Stimulated activated CD8-positive, alpha-beta memory T cell treated with anti-CD3 and anti-CD28 coated beads, Interleukin-4, amount 100 ng/mL, for 4 hours (primary cell): ENCODE results near the gene RASA3.
"Not testable (repeated sequence)": the region's sequence is repeated elsewhere in the genome, so short reads cannot be mapped to it uniquely, and the experiment has no call there.

Experiments used
- DNase-seq, 2 donors: peaks; one replicate each; pipeline ENCODE4 v3.0.0-alpha.2; 2020; ENCODE audit warnings: low read depth in 2 of 2, low spot score in 1 of 2

Gene RASA3

GRCh38 chr13:114143806-114144605 is 11.6 kb upstream of the RASA3 start:
- DNase-seq = no peak

- no peak for DNase-seq
These were observed 10.4 kb upstream of the RASA3 start for GRCh38 chr13:114142640-114143490.

GRCh38 chr13:114142137-114142550 is 9.7 kb upstream of the RASA3 start:
- DNase-seq = no peak

- no peak for DNase-seq
These were observed 9.0 kb upstream of the RASA3 start for GRCh38 chr13:114141261-114141996.

- no peak for DNase-seq
These were observed 8.5 kb upstream of the RASA3 start for GRCh38 chr13:114140906-114141250.

- no peak for DNase-seq
These were observed 7.9 kb upstream of the RASA3 start for GRCh38 chr13:114140131-114140905.

- DNase-seq = no peak
These were observed 4.2 kb upstream of the RASA3 start for GRCh38 chr13:114136576-114136975.

- DNase-seq = no peak
These were observed 3.3 kb upstream of the RASA3 start for GRCh38 chr13:114135731-114136171.

- DNase-seq = no peak
These were observed 2.7 kb upstream of the RASA3 start for GRCh38 chr13:114134944-114135610.

- no peak for DNase-seq
These were observed 1.9 kb upstream of the RASA3 start for GRCh38 chr13:114134111-114134943.

GRCh38 chr13:114133552-114133951 is 1.1 kb upstream of the RASA3 start:
- not testable (repeated sequence) for DNase-seq

- DNase-seq = not testable (repeated sequence)
These were observed 703 bp upstream of the RASA3 start for GRCh38 chr13:114133126-114133525.

GRCh38 chr13:114131583-114132418 is 622 bp downstream of the RASA3 start:
- no peak for DNase-seq

- no peak for DNase-seq
These were observed 1.4 kb downstream of the RASA3 start for GRCh38 chr13:114130837-114131582.

GRCh38 chr13:114130131-114130836 is 2.1 kb downstream of the RASA3 start:
- DNase-seq = no peak

GRCh38 chr13:114129649-114130062 is 2.8 kb downstream of the RASA3 start:
- DNase-seq = no peak
